NCI-H2196 (cell line): Measurements from ENCODE around the gene PHIP.

Experiments used
- DNase-seq: peaks from one replicate; lab custom pipeline; 2025; ENCODE audit not compliant: unreplicated experiment; lab: John Stamatoyannopoulos, UW

Gene PHIP

DNA sequence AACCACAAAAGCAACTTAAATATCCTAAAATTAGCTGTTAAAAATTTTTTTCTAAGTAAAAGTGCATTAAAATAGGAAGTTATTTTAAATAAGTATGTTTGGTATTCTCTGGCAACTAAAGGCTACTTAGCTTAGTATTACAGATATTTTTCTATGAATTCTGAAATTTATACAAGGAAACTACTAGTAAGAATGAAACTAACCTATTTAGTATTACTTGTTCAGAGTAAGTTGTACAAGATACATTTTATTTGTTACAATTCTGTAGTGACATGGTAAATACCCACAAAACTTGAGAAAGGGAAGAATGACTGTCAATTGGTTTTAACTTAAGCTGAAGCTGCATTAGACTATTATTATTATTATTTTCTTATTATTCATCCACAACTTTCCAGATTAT lies 6.5 kb downstream of the PHIP start:
- no peak for DNase-seq

DNA sequence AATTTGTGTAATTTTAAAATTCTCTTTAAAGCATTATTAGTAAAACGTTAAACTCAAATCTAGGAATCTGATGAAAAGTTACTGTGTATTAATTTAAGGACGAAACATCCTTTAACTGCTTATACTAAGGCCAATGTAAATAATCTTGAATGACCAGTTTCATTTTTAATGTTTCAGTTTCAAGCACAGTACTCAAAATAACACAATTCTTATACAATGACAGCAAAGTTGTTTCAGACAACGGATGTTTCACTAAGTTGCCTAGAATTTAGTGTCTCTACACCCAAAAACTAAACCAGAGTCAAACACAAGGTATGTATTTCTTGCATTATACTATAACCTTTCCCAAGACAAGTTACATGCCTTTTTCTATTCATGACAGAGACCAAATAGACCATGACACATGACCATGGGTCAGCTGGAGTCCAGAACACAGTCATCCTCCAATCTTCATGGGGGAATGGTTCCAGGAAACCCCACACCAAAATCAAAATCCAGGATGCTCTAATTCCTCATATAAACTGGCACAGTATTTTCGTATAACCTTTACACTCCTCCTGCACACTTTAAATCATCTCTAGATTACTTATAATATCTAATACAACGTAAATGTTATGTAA lies 7.7 kb downstream of the PHIP start:
- no peak for DNase-seq

DNA sequence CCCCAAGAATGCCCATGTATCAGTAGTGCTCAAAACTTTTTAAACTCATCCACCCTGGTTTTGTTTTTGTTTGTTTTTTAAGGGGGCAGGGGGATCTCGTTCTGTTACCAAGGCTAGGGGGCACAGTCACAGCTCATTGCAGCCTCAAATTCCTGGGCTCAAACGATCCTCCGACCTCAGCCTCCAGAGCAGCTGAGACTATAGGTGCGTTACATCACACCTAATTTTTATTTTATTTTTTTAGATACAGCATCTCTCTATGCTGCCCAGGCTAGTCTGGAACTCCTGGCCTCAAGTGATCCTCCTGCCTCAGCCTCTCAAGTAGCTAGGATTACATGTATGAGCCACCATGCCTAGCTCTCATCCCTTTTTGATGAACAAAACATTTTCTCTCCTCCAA lies 11.2 kb downstream of the PHIP start:
- no peak for DNase-seq

DNA sequence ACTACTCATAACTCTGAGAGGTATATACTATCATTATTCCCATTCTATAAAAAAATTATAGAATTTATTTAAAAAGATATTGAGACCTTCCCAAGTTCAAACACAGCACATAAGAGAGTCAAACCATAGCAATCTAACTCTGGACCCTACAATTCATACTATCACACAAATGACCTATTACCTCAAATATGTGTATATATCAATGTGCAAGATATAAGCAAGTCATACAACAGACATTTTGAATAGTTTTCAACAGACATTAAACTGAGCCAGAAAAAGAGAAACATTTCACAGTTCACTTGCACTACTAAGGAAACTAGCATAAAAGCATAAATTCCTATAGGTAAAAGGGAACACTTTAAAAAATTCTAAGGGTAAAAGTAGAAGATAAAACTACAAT lies 11.7 kb downstream of the PHIP start:
- no peak for DNase-seq

DNA sequence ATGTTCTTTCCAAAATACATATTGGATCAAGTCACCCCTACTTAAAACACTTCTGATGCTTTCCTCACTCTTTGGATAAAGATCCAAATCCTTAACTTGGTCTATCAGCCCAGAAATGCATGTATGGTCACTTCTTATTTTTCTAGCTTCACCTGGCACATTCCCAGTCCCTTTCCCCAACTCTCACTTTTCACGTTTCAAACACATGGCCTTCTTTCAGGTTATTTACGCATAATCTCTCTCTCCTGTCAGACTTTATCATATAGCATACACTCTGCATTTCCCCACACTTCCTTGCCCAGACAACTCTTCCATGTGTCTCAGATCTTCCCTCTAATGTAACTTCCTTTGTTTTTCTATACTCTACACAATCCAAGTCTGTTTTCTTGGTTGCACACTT lies 12.8 kb downstream of the PHIP start:
- DNase-seq, result no peak

DNA sequence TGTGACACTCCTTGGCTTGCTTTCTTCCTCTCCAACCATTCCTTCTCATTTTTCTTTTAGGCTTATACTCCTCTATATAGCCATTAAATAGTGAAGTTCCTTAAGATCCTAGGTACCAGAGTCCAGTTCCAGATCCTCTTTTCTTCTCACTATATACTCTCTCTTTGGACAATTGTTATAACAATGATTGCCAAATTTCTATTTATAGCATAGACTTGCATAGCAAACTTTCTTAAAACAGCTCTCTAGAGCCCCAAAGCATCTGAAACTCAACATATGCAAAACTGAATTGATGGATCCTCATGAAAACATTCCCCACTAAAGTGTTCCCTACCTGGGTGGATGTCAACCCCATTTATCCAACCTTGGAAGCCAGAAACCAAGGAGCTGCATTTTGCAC lies 13.4 kb downstream of the PHIP start:
- DNase-seq, result no peak

DNA sequence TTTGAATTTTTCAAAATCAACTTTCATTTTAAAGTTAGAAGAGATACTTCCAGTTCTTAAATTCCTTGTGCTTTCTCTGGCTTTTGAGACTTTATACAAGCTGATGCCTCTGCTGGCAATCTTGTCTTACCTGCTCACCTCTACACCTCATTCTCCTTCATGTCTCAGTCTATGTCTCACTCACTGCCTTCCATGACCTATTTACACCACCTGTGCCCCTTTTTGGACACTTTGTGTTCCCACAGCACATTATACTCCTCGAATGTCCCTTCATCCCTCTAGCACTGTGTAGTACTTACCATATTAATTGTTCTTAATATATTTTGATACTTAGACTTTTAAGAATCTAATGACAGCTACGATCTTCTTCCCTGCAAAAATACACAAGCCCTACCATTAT lies 15.3 kb downstream of the PHIP start:
- DNase-seq, result no peak

DNA sequence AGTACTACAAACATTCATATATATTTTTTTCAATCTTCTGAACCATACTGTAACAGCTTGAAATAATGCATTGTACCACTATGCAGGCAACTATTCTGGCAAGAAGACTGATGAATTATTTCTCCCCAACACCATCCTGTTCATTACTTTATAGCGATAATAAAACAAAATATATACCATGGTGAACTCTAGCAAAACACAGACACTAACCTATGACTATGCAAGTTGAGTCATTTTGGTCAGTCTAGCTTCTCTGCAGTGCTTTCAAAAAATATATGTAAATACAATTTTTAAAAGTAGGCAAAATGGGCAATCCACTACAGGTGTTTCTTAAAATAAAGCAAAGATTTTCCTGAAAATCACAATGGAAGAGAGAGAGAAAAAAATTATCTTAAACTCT lies 20.3 kb downstream of the PHIP start:
- DNase-seq, result no peak

DNA sequence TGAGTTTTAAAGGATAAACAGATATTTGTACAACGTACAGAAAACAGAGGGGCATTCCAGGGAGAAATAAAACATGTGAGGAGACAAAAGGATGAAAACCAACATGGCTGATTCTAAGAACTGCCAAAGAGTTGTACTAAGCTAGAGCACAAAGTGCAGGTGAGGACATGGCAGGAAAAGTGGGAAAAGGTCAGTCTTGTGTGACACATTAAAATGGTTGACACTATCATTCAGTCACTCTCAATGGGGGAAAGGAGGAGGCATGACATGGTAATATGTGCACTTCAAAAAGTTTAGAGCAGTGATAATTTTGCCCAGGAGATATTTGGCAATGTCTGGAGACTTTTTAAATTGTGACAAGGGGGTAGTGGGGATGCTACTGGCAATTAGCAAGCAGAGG lies 21.8 kb downstream of the PHIP start:
- DNase-seq, result no peak

DNA sequence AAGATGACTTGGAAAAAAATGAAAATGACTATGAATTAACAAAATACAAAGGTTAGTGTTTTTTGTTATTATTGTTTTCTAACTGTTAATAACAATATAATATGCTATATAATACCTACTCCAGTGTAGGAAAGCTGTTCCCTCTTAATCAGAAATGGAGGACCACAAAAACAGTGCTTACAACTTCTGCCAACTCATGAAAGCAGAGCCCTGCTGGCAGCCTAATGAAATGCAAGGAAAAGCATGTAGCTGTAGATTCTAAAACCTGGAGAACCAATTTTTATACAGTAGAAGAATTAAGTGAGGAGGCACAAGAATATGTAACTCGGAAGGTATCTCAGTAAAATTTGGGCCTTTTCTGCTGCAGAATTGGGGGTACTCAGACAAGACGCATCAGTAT lies 29.4 kb downstream of the PHIP start:
- no peak for DNase-seq

DNA sequence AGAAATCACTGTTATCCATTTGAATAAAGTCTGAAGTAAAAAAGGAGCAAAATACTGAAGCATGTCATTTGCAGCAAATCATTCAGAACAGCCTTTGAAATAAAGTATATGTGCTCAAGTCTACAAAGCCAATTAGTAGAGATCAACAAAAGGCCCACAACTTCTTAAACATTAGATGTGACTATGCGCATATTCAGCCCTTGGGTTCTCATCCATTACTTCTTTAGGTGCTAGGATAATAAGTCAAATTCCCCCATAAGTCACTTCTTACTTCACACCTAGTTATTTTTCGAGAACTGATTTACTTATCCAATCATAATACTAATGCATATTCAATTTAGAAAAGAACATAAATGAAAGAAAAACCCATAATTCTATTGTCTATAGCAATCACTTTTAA lies 31.0 kb downstream of the PHIP start:
- DNase-seq, result no peak

DNA sequence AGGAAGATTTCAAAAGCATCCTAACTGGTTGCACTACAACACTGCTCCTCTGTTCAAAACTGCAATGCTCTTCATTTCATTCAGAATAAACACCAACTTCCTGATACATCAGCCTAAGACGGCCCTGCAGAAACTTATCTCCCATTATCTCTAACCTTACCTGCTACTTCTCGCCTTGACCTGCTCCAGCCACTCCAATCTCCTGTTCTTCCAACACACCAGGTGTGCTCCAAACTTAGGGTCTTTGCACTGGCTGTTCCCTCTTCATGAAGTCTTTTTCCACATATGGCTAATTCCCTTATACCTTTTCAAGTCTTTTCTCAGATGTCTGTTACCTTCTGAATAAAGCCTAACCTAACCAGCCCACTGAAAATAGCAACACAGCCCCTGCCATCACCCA lies 32.1 kb downstream of the PHIP start:
- no peak for DNase-seq

DNA sequence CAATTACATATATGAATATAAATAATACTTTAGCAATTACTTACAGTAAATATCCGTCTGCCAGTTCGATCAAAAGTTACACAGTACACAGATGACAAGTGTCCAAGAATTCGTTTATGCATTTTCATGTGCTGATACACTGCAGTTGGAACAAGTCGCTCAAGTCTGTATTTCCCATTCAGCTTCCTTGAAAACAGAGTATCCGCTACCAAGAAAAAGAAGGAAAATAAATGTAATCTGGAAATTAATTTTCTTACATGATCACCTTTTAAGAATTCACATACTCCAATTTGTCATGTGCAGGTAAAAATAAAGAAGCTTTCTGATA lies 35.3 kb downstream of the PHIP start:
- DNase-seq, result no peak

DNA sequence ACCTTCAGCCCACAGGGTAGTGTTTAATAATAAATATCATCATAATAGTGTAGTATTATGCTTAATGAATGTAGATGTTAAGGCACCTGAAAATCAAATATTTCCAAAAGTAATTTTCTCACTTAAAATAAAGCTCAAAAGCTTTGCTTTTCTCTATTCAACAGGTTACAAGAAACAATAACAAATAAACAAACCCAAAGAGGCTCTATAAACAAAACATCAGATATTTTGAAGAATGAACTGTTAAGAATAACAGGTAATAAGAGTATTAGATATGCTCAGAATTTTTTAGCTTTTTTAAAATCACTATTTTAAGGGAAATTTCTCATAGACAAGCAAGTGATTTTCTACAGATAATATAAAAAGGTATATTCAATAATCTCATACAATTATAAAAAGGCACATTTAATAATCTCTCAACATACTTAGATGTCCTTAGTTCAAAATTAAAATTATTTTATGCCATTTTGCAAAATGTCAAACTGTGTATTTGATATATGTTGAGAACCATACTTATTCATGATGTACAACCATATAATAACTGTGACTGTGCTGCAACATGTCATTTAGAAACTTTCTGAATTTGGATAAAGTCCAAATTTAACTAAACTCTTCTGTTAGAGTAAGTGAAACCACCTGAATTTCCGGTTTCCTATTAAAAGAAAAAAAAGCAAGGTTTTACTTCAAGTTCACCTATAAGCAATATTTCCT lies 35.8 kb downstream of the PHIP start:
- DNase-seq, result no peak

DNA sequence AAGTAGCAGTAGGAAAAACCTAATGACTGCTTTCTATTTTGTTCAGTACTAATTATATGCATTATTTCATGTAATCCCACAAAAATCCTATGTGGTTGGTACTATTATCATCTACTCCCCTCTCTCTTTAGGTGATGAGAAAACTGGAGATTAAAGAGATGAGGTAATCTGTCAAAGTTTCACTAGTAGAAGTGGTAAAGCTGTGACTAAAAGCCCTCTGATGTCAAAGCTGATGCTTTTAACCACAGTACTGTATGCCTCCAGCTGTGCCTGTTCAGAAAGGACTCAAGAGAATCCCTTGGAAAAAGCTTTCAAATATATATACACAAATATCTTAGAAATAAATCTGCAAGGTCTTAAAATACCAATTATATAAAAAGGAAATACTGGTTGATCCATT lies 38.0 kb downstream of the PHIP start:
- no peak for DNase-seq

DNA sequence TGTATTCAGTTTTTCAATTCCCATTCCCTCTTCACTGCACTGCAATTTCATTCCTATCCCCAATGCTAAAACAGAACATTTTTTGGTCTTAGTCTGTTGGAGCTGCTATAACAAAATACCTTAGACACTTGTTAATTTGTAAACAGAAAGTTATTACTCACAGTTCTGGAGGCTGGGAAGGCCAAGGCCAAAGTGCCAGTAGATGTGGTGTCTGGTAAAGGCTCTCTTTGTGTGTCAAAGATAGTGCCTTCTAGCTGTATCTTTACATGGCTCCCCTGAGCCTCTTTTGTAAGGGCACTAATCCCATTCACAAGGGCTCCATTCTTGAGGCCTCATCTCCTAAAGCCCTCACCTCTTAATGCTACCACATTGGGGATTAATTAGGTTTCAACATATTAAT lies 40.0 kb downstream of the PHIP start:
- no peak for DNase-seq

DNA sequence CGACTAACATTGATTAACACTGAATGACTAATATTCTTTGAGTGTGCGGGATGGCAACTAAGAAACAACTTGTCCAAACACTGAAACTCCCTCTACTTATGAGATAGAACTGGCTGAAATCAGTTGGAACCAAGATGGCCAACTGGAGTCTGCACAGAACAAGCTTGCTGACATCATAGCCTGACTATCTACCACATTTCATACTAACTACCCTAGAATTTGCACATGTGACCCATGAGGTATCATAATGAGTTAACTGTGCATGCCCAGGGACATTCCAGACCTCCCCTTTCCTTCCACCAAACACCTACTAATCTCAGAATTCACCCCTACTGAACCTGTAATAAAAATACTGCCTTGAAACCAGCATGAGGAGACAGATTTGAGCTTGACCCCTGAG lies 43.2 kb downstream of the PHIP start:
- no peak for DNase-seq

DNA sequence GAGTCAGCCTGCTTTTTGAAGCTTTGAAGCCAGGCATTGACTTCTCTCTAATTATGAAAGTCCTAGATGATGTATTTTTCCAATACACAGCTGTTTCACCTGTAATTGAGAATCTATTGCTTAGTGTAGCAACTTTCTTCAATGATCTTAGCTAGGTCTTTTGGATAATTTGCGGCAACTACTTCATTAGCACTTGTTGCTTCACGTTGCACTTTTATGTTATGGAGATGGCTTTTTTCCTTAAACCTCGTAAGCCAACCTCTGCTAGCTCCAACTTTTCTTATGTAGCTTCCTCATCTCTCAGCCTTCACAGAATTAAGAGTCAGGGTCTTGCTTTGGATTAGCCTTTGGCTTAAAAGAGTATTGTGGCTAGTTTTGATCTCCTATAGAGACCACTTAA lies 44.8 kb downstream of the PHIP start:
- DNase-seq, result no peak

DNA sequence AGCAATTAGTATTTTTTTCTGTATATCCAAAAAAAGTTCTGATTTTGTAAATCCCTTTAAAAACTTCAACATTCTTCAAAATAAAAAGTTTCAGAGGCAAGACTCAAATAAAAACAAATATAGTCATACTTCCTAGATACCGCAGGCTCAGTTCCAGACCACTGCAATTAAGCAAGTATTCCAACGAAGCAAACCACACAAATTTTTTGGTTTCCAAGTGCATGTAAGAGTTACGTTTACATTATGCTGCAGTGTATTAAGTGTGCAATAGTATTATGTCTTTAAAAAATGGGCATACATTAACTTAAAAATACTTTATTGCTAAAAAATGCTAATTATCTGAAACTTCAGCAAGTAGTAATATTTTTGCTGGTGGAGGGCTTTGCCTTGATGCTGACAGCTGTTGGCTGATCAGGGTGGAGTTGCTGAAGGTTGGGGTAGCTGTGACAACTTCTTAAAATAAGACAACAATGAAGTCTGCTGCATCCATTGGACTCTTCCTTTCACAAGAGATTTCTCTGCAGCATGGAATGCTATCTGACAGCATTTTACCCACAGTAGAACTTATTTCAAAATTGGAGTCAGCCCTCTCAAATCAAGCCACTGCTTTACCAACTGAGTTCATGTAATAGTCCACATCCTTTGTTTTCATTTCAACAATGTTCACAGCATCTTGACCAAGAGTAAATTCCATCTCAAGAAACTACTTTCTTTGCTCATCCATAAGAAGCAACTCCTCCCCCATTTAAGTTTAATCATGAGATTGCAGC lies 46.0 kb downstream of the PHIP start:
- DNase-seq, result no peak

DNA sequence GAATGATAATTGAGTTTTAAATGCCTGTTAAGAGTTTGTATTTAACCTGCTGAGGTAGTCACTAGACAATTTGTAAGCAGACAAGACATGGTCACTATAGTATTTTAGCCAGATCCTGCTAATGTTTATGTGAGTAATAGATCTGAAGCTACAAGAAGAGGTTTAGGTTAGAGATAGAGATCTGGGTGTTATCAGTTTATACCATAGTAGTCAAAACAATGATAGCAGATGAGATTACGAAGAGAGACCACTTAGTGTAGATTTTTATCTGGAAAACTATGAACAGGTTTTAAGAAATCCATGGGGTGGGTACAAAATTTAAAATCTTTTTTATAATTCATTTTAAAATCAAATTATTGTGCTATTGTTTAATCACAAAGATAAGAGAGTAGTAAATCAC lies 47.5 kb downstream of the PHIP start:
- no peak for DNase-seq

DNA sequence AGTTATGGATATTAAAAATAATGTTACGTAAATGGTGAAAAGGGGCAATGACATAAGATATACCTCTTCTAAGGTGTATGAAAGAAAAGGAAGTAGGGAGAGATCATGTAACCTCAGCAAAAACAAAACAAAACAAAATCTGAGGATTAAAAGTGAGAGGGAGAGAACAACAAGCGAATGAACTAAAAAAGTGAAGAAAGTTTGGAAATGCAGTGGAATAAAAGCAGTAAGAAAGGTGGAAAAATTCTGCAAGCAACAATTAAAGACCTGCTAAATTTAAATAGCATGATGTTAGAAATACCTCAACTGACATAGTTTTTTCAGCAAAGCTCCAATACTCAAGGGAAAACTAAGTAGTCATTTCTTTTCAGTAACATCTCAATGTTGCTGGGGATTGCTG lies 48.0 kb downstream of the PHIP start:
- no peak for DNase-seq

DNA sequence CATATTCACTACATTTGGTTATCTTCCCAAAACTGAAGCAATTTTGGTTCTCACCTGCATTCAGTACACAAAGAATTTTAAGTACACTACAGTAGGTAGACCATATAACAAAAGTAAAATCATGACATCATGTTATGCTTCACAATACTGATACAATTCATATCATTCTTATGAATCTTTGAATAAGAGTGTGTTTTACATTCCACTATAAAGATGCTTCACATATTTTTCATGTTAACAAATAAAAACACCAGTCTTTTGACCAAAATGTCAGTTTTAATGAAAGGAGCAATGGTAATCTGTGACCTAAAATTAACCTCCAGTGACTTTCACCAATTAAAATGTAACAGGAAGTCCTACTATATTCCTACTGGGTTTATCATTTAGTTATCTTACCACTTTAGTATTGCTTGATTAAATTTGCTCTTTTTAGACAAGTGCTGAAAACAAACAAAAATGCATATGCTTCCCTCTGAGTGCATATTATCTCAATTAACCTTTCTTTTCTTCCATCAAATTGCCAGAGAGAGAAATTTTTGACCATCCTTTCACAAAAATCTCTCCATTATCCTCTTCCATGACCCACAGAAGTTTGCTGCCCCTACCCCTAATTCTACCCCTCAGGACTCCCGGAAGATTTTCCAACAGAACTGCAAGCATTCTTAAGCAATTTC lies 49.3 kb downstream of the PHIP start:
- no peak for DNase-seq
